GM18508 (cell line): ENCODE data around the gene NUMBL.

ENCODE experiments used
- ATAC-seq: cut with Tn5 transposase; IDR thresholded peaks from one replicate; pipeline ENCODE4 v1.9.1; 2021; ENCODE audit warnings: moderate number of reproducible peaks; ENCODE audit not compliant: insufficient read depth, unreplicated experiment

Gene NUMBL

GRCh38 chr19:40691421-40692211 lies 1.2 kb upstream of the NUMBL start:
- no peak for ATAC-seq

- no peak for ATAC-seq
Observed at GRCh38 chr19:40690693-40691420, 406 bp upstream of the NUMBL start.

GRCh38 chr19:40689339-40690049 lies 957 bp downstream of the NUMBL start:
- ATAC-seq = no peak

- no peak for ATAC-seq
Observed at GRCh38 chr19:40688987-40689338, 1.5 kb downstream of the NUMBL start.

- no peak for ATAC-seq
Observed at GRCh38 chr19:40688309-40688708, 2.1 kb downstream of the NUMBL start.

GRCh38 chr19:40687525-40688016 lies 2.9 kb downstream of the NUMBL start:
- ATAC-seq = no peak

- ATAC-seq = no peak
Observed at GRCh38 chr19:40686882-40687524, 3.4 kb downstream of the NUMBL start.

- no peak for ATAC-seq
Observed at GRCh38 chr19:40685563-40685962, 4.9 kb downstream of the NUMBL start.

- no peak for ATAC-seq
Observed at GRCh38 chr19:40685016-40685526, 5.4 kb downstream of the NUMBL start.

- no peak for ATAC-seq
Observed at GRCh38 chr19:40684280-40684679, 6.2 kb downstream of the NUMBL start.

- ATAC-seq = no peak
Observed at GRCh38 chr19:40683437-40683836, 7.0 kb downstream of the NUMBL start.

- no peak for ATAC-seq
Observed at GRCh38 chr19:40682431-40682964, 8.0 kb downstream of the NUMBL start.

GRCh38 chr19:40681039-40681438 lies 9.4 kb downstream of the NUMBL start:
- no peak for ATAC-seq

- ATAC-seq = no peak
Observed at GRCh38 chr19:40677156-40677555, 13.3 kb downstream of the NUMBL start.

GRCh38 chr19:40674291-40674690 lies 16.2 kb downstream of the NUMBL start:
- ATAC-seq = no peak

GRCh38 chr19:40673397-40673796 lies 17.1 kb downstream of the NUMBL start:
- ATAC-seq = no peak

- ATAC-seq = no peak
Observed at GRCh38 chr19:40672573-40673299, 17.7 kb downstream of the NUMBL start.

- no peak for ATAC-seq
Observed at GRCh38 chr19:40672038-40672437, 18.4 kb downstream of the NUMBL start.

GRCh38 chr19:40671404-40671803 lies 19.0 kb downstream of the NUMBL start:
- ATAC-seq = no peak
